ENCODE data around the gene THSD4.
A peak's percentile ranks its signal among the peaks of the same experiment; 100 is the strongest.

THSD4 gene

DNA sequence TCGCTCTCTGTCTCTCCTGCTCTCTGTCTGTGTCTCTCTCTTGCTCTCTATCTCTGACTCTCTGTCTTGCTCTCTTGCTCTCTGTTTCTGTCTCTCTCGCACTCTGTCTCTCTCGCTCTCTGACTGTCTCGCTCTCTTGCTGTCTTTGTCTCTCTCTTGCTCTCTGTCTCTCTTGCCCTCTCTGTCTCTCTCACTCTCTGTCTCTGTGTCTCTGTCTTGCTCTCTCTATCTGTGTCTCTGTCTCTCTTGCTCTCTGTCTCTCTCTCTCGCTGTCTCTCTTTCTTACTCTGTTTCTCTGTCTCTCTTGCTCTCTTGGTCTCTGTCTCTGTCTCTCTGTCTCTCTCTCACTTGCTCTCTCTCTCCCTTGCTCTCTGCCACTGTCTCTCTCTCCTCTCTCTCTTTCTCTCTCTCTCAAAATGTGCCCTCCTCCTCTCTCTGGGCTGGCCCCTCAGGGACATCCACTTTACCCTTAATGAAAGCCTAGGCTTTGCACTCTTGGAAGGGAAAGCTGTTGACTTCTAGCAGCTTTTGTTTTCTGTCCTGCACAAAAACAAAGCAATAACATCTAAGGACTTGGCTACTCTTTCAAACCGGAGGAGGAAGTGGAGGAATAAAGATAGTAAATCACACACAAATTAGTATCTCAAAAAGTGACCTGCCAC lies 621.1 kb downstream of the THSD4 start:
- no peak for DNase-seq (ENCODE audit: low read depth)
- H3K4me3 ChIP-seq (ENCODE audit: control insufficient read depth, low read depth, low read length), result no peak overlapping the region
- TF ChIP-seq, protein P1, sequence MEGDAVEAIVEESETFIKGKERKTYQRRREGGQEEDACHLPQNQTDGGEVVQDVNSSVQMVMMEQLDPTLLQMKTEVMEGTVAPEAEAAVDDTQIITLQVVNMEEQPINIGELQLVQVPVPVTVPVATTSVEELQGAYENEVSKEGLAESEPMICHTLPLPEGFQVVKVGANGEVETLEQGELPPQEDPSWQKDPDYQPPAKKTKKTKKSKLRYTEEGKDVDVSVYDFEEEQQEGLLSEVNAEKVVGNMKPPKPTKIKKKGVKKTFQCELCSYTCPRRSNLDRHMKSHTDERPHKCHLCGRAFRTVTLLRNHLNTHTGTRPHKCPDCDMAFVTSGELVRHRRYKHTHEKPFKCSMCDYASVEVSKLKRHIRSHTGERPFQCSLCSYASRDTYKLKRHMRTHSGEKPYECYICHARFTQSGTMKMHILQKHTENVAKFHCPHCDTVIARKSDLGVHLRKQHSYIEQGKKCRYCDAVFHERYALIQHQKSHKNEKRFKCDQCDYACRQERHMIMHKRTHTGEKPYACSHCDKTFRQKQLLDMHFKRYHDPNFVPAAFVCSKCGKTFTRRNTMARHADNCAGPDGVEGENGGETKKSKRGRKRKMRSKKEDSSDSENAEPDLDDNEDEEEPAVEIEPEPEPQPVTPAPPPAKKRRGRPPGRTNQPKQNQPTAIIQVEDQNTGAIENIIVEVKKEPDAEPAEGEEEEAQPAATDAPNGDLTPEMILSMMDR (conservative IDR thresholded peaks at IDR 0.05; ENCODE audit: control insufficient read depth, insufficient read depth, low read depth, low read length), result no peak

DNA sequence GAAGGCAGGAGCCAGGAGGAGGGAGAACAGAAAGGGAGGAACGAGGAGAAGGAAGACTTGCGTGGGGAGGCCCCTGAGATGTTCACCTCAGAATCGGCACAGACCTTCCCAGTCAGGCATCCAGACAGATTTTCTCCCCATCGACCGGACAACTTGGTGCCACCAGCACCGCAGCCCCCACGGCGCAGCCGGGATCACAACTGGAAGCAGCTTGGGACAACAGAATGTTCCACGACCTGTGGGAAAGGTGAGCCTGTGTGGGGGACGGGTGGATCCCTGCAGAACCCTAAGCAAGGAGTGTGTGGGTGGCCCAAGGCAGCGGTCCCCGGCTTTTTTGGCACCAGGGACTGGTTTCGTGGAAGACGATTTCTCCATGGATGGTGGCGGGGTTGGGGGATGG lies 622.5 kb downstream of the THSD4 start:
- no peak for DNase-seq (ENCODE audit: low read depth)
- TF ChIP-seq, protein P1 (conservative IDR thresholded peaks at IDR 0.05; ENCODE audit: control insufficient read depth, insufficient read depth, low read depth, low read length), result no peak
- H3K4me3 ChIP-seq (ENCODE audit: control insufficient read depth, low read depth, low read length), result no peak overlapping the region

DNA sequence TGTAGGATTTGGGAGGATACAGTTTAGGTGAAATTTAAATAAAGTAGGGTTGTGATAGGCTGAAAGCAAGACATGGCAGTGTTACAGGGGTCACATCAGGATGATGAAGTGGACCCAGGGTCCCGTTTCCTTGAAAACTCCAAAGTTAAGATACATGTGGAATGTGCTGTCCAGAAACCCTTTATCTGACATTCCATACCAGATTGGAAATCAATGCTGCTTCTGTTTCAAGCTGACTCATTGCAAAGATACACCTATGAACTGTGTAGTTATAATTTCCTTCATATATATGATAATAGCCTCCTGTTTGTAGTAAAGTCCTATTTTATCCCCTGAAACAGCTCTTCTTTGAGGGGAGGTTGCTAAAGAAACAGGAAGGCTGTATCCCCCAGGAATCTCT lies 624.1 kb downstream of the THSD4 start:
- DNase-seq (ENCODE audit: low read depth), result no peak
- TF ChIP-seq, protein P1 (conservative IDR thresholded peaks at IDR 0.05; ENCODE audit: control insufficient read depth, insufficient read depth, low read depth, low read length), result no peak
- no peak overlapping the region for H3K4me3 ChIP-seq (ENCODE audit: control insufficient read depth, low read depth, low read length)

DNA sequence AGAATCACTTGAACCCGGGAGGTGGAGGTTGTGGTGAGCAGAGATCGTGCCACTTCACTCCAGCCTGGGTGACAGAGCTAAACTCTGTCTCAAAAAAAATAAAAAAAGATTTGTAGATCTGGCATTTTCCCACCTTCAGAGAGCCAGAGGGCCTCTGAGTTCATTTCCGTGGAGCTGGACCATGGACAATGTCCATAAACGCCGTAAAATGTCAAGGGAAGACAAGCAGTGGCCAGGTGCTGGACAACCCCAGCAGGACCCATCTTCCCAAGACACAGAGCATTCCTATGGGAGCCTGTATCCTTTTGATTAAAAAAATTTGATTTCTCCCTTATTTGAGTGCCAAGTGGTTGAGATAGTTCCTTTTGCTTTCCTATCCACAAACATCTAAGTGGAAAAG lies 627.7 kb downstream of the THSD4 start:
- H3K4me3 ChIP-seq (ENCODE audit: control insufficient read depth, low read depth, low read length), result no peak overlapping the region
- DNase-seq (ENCODE audit: low read depth), result no peak
- TF ChIP-seq, protein P1 (conservative IDR thresholded peaks at IDR 0.05; ENCODE audit: control insufficient read depth, insufficient read depth, low read depth, low read length), result no peak

DNA sequence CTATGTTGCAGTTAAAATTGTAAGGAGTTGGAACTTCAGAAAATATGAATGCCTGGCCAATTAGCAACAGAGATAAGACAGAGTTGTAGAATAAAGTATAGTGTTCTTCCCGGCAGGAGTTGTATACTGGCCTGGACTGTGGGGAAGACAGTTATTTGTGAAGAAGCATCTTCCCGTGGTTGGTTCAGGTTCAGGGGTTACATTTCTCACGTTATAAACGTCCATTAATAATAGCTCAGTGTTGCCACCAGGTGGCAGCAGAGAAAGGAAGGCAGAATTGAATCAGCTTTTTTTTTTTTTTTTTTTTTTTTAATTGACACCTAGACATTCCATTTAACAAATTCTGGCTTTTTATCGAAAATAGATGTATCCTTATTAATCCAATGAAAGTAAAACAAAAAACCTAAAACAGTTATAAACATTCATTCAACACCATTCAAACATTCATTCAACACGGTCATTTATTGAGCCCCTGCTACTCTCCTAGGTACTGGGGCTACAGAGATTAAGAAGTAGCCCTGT lies 628.7 kb downstream of the THSD4 start:
- no peak overlapping the region for H3K4me3 ChIP-seq (ENCODE audit: control insufficient read depth, low read depth, low read length)
- TF ChIP-seq, protein P1 (conservative IDR thresholded peaks at IDR 0.05; ENCODE audit: control insufficient read depth, insufficient read depth, low read depth, low read length), result peak; percentile 77
- peak; percentile 62 for DNase-seq (ENCODE audit: low read depth)

DNA sequence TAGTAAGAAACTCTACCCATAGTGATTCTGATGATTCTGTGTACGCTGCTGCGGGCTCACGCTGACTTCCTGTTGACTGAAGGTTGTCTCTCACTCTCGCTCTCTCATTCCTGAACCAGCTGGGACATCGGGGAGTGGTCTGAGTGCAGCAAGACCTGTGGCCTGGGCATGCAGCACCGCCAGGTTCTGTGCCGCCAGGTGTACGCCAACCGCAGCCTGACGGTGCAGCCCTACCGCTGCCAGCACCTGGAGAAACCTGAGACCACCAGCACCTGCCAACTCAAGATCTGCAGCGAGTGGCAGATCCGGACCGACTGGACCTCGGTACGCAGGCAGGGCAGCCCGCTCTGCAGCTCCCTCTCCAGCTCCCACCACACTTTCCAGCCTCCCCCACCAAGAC lies 631.4 kb downstream of the THSD4 start:
- DNase-seq (ENCODE audit: low read depth), result no peak
- no peak overlapping the region for H3K4me3 ChIP-seq (ENCODE audit: control insufficient read depth, low read depth, low read length)
- TF ChIP-seq, protein P1 (conservative IDR thresholded peaks at IDR 0.05; ENCODE audit: control insufficient read depth, insufficient read depth, low read depth, low read length), result no peak
